CD4-positive, alpha-beta T cell (primary cell): ENCODE results near the gene BEGAIN. TPM values are rescaled to one million over a fixed set of nuclear protein-coding genes. Genes with fewer than 3 reads are reported as not detected.

Experiments
- ATAC-seq: fragments of 200-7000 bp; cut with Tn5 transposase; one replicate; pipeline ENCODE4 v1.10.0; 2022; ENCODE audit warnings: mild to moderate bottlenecking; ENCODE audit not compliant: poor library complexity
- CTCF ChIA-PET: fragments of 350-600 bp; sonication (Branson Sonifier 250); formaldehyde crosslinking; loops from one replicate; lab custom pipeline; 2021; ENCODE audit warnings: antibody characterized with exemption, inconsistent platforms; lab: Charles Lee
- POLR2A ChIA-PET: fragments of 350-600 bp; sonication (Branson Sonifier 250); formaldehyde crosslinking; loops from one replicate; lab custom pipeline; 2021; ENCODE audit warnings: antibody characterized with exemption, inconsistent platforms; lab: Charles Lee
- DNase-seq, 14 experiments: peaks; one replicate each; pipeline ENCODE4 v3.0.0-alpha.2; 2013 to 2020; ENCODE audit warnings: mixed read lengths in 2 of 14
- H3K27ac ChIP-seq, 2 donors: one replicate each; pipeline versions ENCODE4 v1.5.1 to v1.7.0; 2013; ENCODE audit warnings: low read length in 2 of 2, low read depth in 1 of 2, mild to moderate bottlenecking in 1 of 2
- H3K27me3 ChIP-seq, 2 experiments: 1 replicate in 1 of 2; 2 replicates in 1 of 2; pipeline versions ENCODE4 v1.6.1 to v1.7.0; 2013; ENCODE audit warnings: low read length in 2 of 2, control low read depth in 1 of 2, mild to moderate bottlenecking in 1 of 2, moderate library complexity in 1 of 2; ENCODE audit not compliant: insufficient read depth in 2 of 2, control insufficient read depth in 1 of 2
- H3K36me3 ChIP-seq: one replicate; pipeline ENCODE4 v1.6.1; 2013; ENCODE audit warnings: low read length, control low read depth; ENCODE audit not compliant: insufficient read depth
- H3K4me1 ChIP-seq: one replicate; pipeline ENCODE4 v1.6.1; 2013; ENCODE audit warnings: low read length, control low read depth; ENCODE audit not compliant: insufficient read depth
- H3K4me3 ChIP-seq: one replicate; pipeline ENCODE4 v1.5.1; 2013; ENCODE audit warnings: mild to moderate bottlenecking, low read length, moderate library complexity
- H3K9me3 ChIP-seq, 2 experiments: 1 replicate in 1 of 2; 2 replicates in 1 of 2; pipeline versions ENCODE4 v1.6.1 to v1.7.0; 2013; ENCODE audit warnings: low read length in 2 of 2, mild to moderate bottlenecking in 2 of 2, control low read depth in 1 of 2, moderate library complexity in 1 of 2; ENCODE audit not compliant: control insufficient read depth in 1 of 2, insufficient read depth in 1 of 2
- H3K27ac Mint-ChIP-seq: one replicate; pipeline ENCODE4 v1.8.0; 2020; ENCODE audit warnings: mixed read lengths
- H3K27me3 Mint-ChIP-seq: one replicate; pipeline ENCODE4 v1.8.0; 2021; ENCODE audit warnings: mixed read lengths
- H3K36me3 Mint-ChIP-seq: one replicate; pipeline ENCODE4 v1.8.0; 2021; ENCODE audit warnings: low read depth, mixed read lengths
- H3K4me1 Mint-ChIP-seq: one replicate; pipeline ENCODE4 v1.8.0; 2021; ENCODE audit warnings: low read depth, mixed read lengths
- H3K4me3 Mint-ChIP-seq: one replicate; pipeline ENCODE4 v1.8.0; 2020; ENCODE audit warnings: mild to moderate bottlenecking, mixed read lengths
- H3K9me3 Mint-ChIP-seq: one replicate; pipeline ENCODE4 v1.8.0; 2020; ENCODE audit warnings: mixed read lengths
- CTCF ChIP-seq: fragments of 200-600 bp; IDR thresholded peaks from one replicate; pipeline ENCODE4 v1.8.0; 2022; ENCODE audit warnings: antibody characterized with exemption, mild to moderate bottlenecking
- intact Hi-C, 2 experiments: fragments of 100-400 bp; cut with DNase I in 1 of 2; cut with micrococcal nuclease in 1 of 2; formaldehyde crosslinking; loops; one replicate each; pipeline versions ENCODE4 v1.15.1 to v1.9.0; 2023 to 2025; cut with DNase I, micrococcal nuclease
- total RNA-seq, 174 experiments: library from RNA in 2 of 174; stranded (reverse) in 2 of 174; gene quantifications; one replicate each; pipeline ENCODE4 v1.2.3 and lab custom pipeline; 2021 to 2026

Gene BEGAIN
- total RNA-seq, 2 experiments from 2014 or later = 1.5 to 2.0 TPM

- H3K27me3 ChIP-seq = no peaks in the 10 kb centered on the region
- no peak overlapping the region for H3K4me3 ChIP-seq
- H3K27me3 Mint-ChIP-seq = no peaks in the 10 kb centered on the region
- H3K36me3 ChIP-seq = no peaks in the 10 kb centered on the region
- no peaks in the 10 kb centered on the region for H3K9me3 ChIP-seq
- CTCF ChIA-PET = interaction anchor here (1.5 kb wide), 1 partner anchor 100 kb away, joined by 7 read pairs; no protein-coding TSS in a partner anchor
- H3K4me1 ChIP-seq = peaks cover 43% of the 10 kb centered on the region
- H3K4me1 Mint-ChIP-seq = peaks cover 24% of the 10 kb centered on the region
- H3K27ac Mint-ChIP-seq = peak overlapping the region; percentile 74
- no peaks in the 10 kb centered on the region for H3K36me3 Mint-ChIP-seq
- peak overlapping the region; percentile 81 for H3K4me3 Mint-ChIP-seq
- TF ChIP-seq CTCF = no peak
- H3K9me3 Mint-ChIP-seq = no peaks in the 10 kb centered on the region
- intact Hi-C loops = loop anchor here in 1 of 2 experiments (5.0 kb wide), 1 partner anchor 96 kb away; no protein-coding TSS in a partner anchor
- H3K27ac ChIP-seq = peak overlapping the region in 1 of 2 donors; percentile 64
- DNase-seq (peak in 2 of 14 experiments; percentile 5 to 64), ATAC-seq (no peak)
- POLR2A ChIA-PET = interaction anchor here (0.9 to 1.2 kb wide), 3 partner anchors 9 to 107 kb away, joined by 3 read pairs; no protein-coding TSS in a partner anchor
These were observed 41.2 kb downstream of the BEGAIN start for GRCh38 chr14:100546051-100546443.

- H3K27me3 ChIP-seq = no peaks in the 10 kb centered on the region
- H3K27ac ChIP-seq = peak overlapping the region in 1 of 2 donors; percentile 64
- no peaks in the 10 kb centered on the region for H3K9me3 Mint-ChIP-seq
- TF ChIP-seq CTCF = no peak
- peak overlapping the region; percentile 74 for H3K27ac Mint-ChIP-seq
- H3K36me3 Mint-ChIP-seq = no peaks in the 10 kb centered on the region
- DNase-seq (peak in 1 of 14 experiments; percentile 38), ATAC-seq (no peak)
- no peak overlapping the region for H3K4me3 ChIP-seq
- H3K4me1 ChIP-seq = peaks cover 43% of the 10 kb centered on the region
- ChIA-PET CTCF (no interaction called here), POLR2A (interaction anchor here (1.2 kb wide), 1 partner anchor 108 kb away, joined by 3 read pairs; no protein-coding TSS in a partner anchor)
- H3K4me1 Mint-ChIP-seq = peaks cover 24% of the 10 kb centered on the region
- no peaks in the 10 kb centered on the region for H3K27me3 Mint-ChIP-seq
- H3K36me3 ChIP-seq = no peaks in the 10 kb centered on the region
- intact Hi-C loops = loop anchor here in 1 of 2 experiments (5.0 kb wide), 1 partner anchor 97 kb away; no protein-coding TSS in a partner anchor
- peak overlapping the region; percentile 81 for H3K4me3 Mint-ChIP-seq
- H3K9me3 ChIP-seq = peaks cover 0 to 5% of the 10 kb centered on the region in 2 experiments
These were observed 41.9 kb downstream of the BEGAIN start for GRCh38 chr14:100545359-100545758.

GRCh38 chr14:100544506-100545141, 42.6 kb downstream of the BEGAIN start:
- no peak for TF ChIP-seq CTCF
- Histone ChIP-seq H3K4me3 (no peak overlapping the region), H3K9me3 (peaks cover 0 to 11% of the 10 kb centered on the region in 2 experiments), H3K27me3 (no peaks in the 10 kb centered on the region), H3K4me1 (peaks cover 40% of the 10 kb centered on the region), H3K36me3 (no peaks in the 10 kb centered on the region), H3K27ac (no peak overlapping the region)
- Mint-ChIP-seq H3K27me3 (no peaks in the 10 kb centered on the region), H3K9me3 (no peaks in the 10 kb centered on the region), H3K27ac (peak overlapping the region; percentile 74), H3K4me3 (no peak overlapping the region), H3K36me3 (no peaks in the 10 kb centered on the region), H3K4me1 (peaks cover 24% of the 10 kb centered on the region)
- ChIA-PET POLR2A (no interaction called here), CTCF (interaction anchor here (1.0 kb wide), 1 partner anchor 109 kb away, joined by 3 read pairs; no protein-coding TSS in a partner anchor)
- DNase-seq = peak in 1 of 14 experiments; percentile 36
- intact Hi-C loops = loop anchor here in 1 of 2 experiments (5.0 kb wide), 1 partner anchor 98 kb away; no protein-coding TSS in a partner anchor
- no peak for ATAC-seq
